ENCODE results near the gene NUDT8.
"Not testable (repeated sequence)": the region's sequence is repeated elsewhere in the genome, so short reads cannot be mapped to it uniquely, and the experiment has no call there.

The NUDT8 gene

GRCh38 chr11:67641338-67642172 is 11.8 kb upstream of the NUDT8 start:
- peak; percentile 44 for DNase-seq (ENCODE audit: low spot score)

- DNase-seq (ENCODE audit: low spot score): peak; percentile 52
These were observed 11.1 kb upstream of the NUDT8 start for GRCh38 chr11:67640758-67641337.

GRCh38 chr11:67640021-67640757 is 10.5 kb upstream of the NUDT8 start:
- DNase-seq (ENCODE audit: low spot score): peak; percentile 84

- DNase-seq (ENCODE audit: low spot score): peak; percentile 50
These were observed 9.7 kb upstream of the NUDT8 start, which contains the start of gene TBX10 for GRCh38 chr11:67639438-67639859. TSS of gene TBX10 (minus strand) at chr11:67639763. CDS start at chr11:67639472, 291 bp downstream.

GRCh38 chr11:67638535-67639437 is 9.0 kb upstream of the NUDT8 start:
- DNase-seq (ENCODE audit: low spot score): no peak

GRCh38 chr11:67637441-67637840 is 7.7 kb upstream of the NUDT8 start:
- not testable (repeated sequence) for DNase-seq (ENCODE audit: low spot score)

GRCh38 chr11:67636962-67637361 is 7.2 kb upstream of the NUDT8 start:
- DNase-seq (ENCODE audit: low spot score): no peak

- peak; percentile 31 for DNase-seq (ENCODE audit: low spot score)
These were observed 5.4 kb upstream of the NUDT8 start for GRCh38 chr11:67635231-67635521.

GRCh38 chr11:67634366-67635230 is 4.9 kb upstream of the NUDT8 start:
- peak; percentile 44 for DNase-seq (ENCODE audit: low spot score)

- DNase-seq (ENCODE audit: low spot score): peak; percentile 43
These were observed 4.1 kb upstream of the NUDT8 start for GRCh38 chr11:67633758-67634365.

GRCh38 chr11:67632982-67633755 is 3.4 kb upstream of the NUDT8 start:
- DNase-seq (ENCODE audit: low spot score): no peak

GRCh38 chr11:67632175-67632981 is 2.6 kb upstream of the NUDT8 start:
- DNase-seq (ENCODE audit: low spot score): peak; percentile 48

GRCh38 chr11:67631853-67632174 is 2.1 kb upstream of the NUDT8 start:
- no peak for DNase-seq (ENCODE audit: low spot score)

GRCh38 chr11:67631411-67631810 is 1.7 kb upstream of the NUDT8 start:
- DNase-seq (ENCODE audit: low spot score): peak; percentile 56

- DNase-seq (ENCODE audit: low spot score): no peak
These were observed 1.2 kb upstream of the NUDT8 start for GRCh38 chr11:67630943-67631331.

GRCh38 chr11:67630228-67630942 is 648 bp upstream of the NUDT8 start:
- peak; percentile 100 for DNase-seq (ENCODE audit: low spot score)

GRCh38 chr11:67628710-67629385 is 889 bp downstream of the NUDT8 start:
- no peak for DNase-seq (ENCODE audit: low spot score)

Data from ecto neural progenitor cell (in vitro differentiated cells).